CD4-positive, alpha-beta T cell treated with Interleukin-12 subunit alpha and Interleukin-12 subunit beta, for 1 hour (primary cell): ENCODE results near the gene ZNF525.
"Not testable (repeated sequence)": the region's sequence is repeated elsewhere in the genome, so short reads cannot be mapped to it uniquely, and the experiment has no call there.

Experiments
- DNase-seq: peaks from one replicate; pipeline ENCODE4 v3.0.0-alpha.2; 2020

Gene ZNF525

GRCh38 chr19:53396525-53396868 lies 31.0 kb downstream of the ZNF525 start:
- no peak for DNase-seq

GRCh38 chr19:53397918-53398317 lies 32.4 kb downstream of the ZNF525 start:
- not testable (repeated sequence) for DNase-seq

- DNase-seq: no peak
Observed at GRCh38 chr19:53409505-53410204, 44.1 kb downstream of the ZNF525 start.

- DNase-seq: not testable (repeated sequence)
Observed at GRCh38 chr19:53420520-53421315, 55.2 kb downstream of the ZNF525 start.

GRCh38 chr19:53422551-53422950 lies 57.0 kb downstream of the ZNF525 start:
- DNase-seq: no peak

GRCh38 chr19:53423074-53423473 lies 57.6 kb downstream of the ZNF525 start:
- not testable (repeated sequence) for DNase-seq

GRCh38 chr19:53423680-53424079 lies 58.2 kb downstream of the ZNF525 start:
- DNase-seq: not testable (repeated sequence)

GRCh38 chr19:53424968-53425597 lies 59.6 kb downstream of the ZNF525 start:
- peak; percentile 74 for DNase-seq

GRCh38 chr19:53431399-53432087 lies 66.0 kb downstream of the ZNF525 start, which contains the start of gene ZNF761:
ZNF761 (plus strand) TSS chr19:53431984; CDS start chr19:53447269, 15,285 bp downstream.
- DNase-seq: peak; percentile 97

GRCh38 chr19:53432088-53432661 lies 66.7 kb downstream of the ZNF525 start:
- no peak for DNase-seq
